Stomach smooth muscle (tissue), 2 donors: ENCODE results near the gene CA5A.

Experiments used
- H3K27ac ChIP-seq: one replicate; pipeline ENCODE4 v1.7.0; 2013; ENCODE audit warnings: mild to moderate bottlenecking, low read length, inconsistent platforms
- H3K27me3 ChIP-seq, 2 donors: one replicate each; pipeline ENCODE4 v1.7.0; 2013; ENCODE audit warnings: low read length in 2 of 2; ENCODE audit not compliant: insufficient read depth in 2 of 2, control insufficient read depth in 1 of 2
- H3K36me3 ChIP-seq, 2 donors: one replicate each; pipeline ENCODE4 v1.7.0; 2013; ENCODE audit warnings: low read length in 2 of 2; ENCODE audit not compliant: control insufficient read depth in 2 of 2, insufficient read depth in 2 of 2
- H3K4me1 ChIP-seq: one replicate; pipeline ENCODE4 v1.7.0; 2013; ENCODE audit warnings: low read length; ENCODE audit not compliant: control insufficient read depth, insufficient read depth
- H3K4me3 ChIP-seq, 2 donors: one replicate each; pipeline ENCODE4 v1.7.0; 2013; ENCODE audit warnings: low read length in 2 of 2
- H3K9ac ChIP-seq, 2 donors: one replicate each; pipeline ENCODE4 v1.7.0; 2013; ENCODE audit warnings: low read length in 2 of 2, mild to moderate bottlenecking in 1 of 2
- H3K9me3 ChIP-seq, 2 donors: one replicate each; pipeline ENCODE4 v1.7.0; 2013; ENCODE audit warnings: low read length in 2 of 2; ENCODE audit not compliant: control insufficient read depth in 2 of 2
- donor health status: healthy.
- donor health status: Pancreatic carcinoma.

The CA5A gene

DNA sequence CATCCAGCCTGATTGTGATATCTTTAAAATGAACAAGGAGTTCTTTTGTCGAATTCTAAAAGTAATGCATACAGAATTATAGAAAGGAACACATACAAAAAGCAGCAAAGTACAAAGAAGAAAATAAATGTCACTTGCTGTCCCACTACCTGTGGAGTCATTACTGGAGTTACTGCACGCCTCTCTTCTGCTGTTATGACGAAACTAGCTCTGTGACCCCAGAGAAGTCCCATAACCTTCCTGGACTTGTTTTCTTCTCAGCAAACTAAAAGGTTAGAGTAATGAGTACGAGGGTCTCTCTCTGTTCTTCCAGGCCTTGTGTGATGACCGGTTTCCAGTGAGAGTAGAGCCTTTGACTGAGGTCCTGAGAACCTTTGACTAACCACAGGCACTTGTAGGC is 41.8 kb upstream of the CA5A start:
- no peak overlapping the region for H3K4me3 ChIP-seq
- H3K9ac ChIP-seq: no peak overlapping the region
- no peaks in the 10 kb centered on the region for H3K27me3 ChIP-seq
- peaks cover 0 to 8% of the 10 kb centered on the region in 2 donors for H3K36me3 ChIP-seq
- no peak overlapping the region for H3K27ac ChIP-seq
- no peaks in the 10 kb centered on the region for H3K9me3 ChIP-seq
- peaks cover 2% of the 10 kb centered on the region for H3K4me1 ChIP-seq

DNA sequence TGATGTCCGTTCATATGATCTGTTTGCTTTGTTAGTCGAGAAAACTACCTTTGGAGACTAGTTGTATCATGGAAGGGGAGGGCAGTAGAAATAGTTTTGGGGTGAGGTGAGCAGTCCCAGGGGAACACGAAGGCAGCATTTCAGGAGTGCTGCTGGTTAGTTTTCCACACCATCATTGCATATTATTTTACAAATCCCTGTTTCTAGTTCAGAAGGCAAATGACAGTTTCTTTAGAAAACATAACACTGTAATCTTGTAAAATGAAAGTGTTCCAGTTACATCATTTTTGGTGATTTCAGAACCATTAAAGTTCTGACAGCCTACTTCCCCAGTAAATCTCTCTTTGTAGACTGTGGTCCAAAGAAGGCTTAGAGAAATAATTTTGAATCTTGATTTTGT is 40.3 kb upstream of the CA5A start:
- no peaks in the 10 kb centered on the region for H3K27me3 ChIP-seq
- H3K9ac ChIP-seq: no peak overlapping the region
- no peak overlapping the region for H3K4me3 ChIP-seq
- H3K27ac ChIP-seq: no peak overlapping the region
- H3K4me1 ChIP-seq: no peaks in the 10 kb centered on the region
- peaks cover 0 to 11% of the 10 kb centered on the region in 2 donors for H3K9me3 ChIP-seq
- H3K36me3 ChIP-seq: peaks cover 0 to 8% of the 10 kb centered on the region in 2 donors

DNA sequence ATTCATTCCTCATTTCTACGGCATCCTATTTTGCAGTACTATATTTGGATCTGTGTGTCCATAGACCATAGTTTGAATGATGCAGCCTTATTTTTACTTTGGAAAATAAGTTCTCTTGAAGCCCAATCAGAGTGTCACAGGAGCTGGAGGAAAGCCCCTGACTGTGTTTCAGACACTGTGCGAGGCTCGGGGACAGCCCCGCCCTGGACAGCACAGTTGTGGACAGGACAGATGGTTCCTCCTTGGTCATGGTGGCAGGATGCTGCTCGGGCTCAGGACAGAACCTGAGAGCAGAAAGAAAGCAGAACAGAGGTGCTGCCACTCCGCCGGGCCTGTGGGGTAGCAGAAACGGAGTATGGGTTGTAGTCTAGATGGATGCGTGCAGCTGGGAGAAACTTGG is 37.8 kb upstream of the CA5A start:
- H3K4me1 ChIP-seq: no peaks in the 10 kb centered on the region
- peaks cover 3 to 8% of the 10 kb centered on the region in 2 donors for H3K36me3 ChIP-seq

DNA sequence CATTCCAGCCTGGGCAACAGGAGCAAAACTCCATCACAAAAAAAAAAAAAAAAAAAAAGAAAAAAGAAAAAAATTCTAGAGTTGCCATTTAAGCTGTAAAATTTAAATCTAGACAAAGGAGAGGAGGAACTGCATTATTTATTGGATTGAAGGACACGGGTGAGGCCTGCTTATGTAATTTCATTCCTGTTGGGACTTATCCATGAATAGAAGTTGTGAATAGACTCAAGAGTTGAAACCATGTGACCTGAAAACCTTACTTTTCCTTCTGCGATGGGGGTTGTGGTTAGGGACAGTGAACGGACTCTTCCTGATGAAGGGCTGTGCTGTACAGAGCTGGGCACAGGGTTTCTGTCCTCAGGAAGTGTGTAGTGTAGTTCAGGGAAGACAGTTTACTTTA is 37.4 kb upstream of the CA5A start:
- peaks cover 3 to 5% of the 10 kb centered on the region in 2 donors for H3K36me3 ChIP-seq
- H3K4me3 ChIP-seq: no peak overlapping the region
- H3K27ac ChIP-seq: no peak overlapping the region
- H3K27me3 ChIP-seq: no peaks in the 10 kb centered on the region
- H3K4me1 ChIP-seq: no peaks in the 10 kb centered on the region
- H3K9ac ChIP-seq: no peak overlapping the region
- H3K9me3 ChIP-seq: peaks cover 0 to 13% of the 10 kb centered on the region in 2 donors

More for the DNA sequence above, 37.8 kb upstream of the CA5A start:
- H3K27ac ChIP-seq: no peak overlapping the region
- no peak overlapping the region for H3K9ac ChIP-seq
- H3K9me3 ChIP-seq: peaks cover 0 to 13% of the 10 kb centered on the region in 2 donors
- no peak overlapping the region for H3K4me3 ChIP-seq
- no peaks in the 10 kb centered on the region for H3K27me3 ChIP-seq

DNA sequence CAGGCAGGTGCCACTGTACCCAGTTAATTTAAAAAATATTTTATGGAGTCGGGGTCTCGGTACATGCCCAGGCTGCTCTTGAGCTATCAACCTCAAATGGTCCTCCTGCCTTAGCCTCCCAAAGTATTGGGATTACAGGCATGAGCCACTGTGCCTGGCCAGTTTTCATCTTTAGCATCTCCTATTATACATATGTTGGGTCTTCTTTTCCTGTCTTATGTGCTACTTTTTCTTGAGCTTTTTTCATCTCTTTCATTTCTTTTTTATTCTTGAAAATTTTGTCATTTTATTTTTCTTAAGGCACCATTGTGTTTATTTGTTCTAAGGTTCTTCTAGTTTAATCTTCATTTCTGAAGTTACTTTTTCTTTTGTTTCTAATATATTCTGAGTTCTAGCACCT is 35.6 kb upstream of the CA5A start:
- no peak overlapping the region for H3K27ac ChIP-seq
- H3K36me3 ChIP-seq: peaks cover 2 to 3% of the 10 kb centered on the region in 2 donors
- H3K27me3 ChIP-seq: no peaks in the 10 kb centered on the region
- no peak overlapping the region for H3K9ac ChIP-seq
- peaks cover 0 to 13% of the 10 kb centered on the region in 2 donors for H3K9me3 ChIP-seq
- no peak overlapping the region for H3K4me3 ChIP-seq
- H3K4me1 ChIP-seq: peaks cover under 1% of the 10 kb centered on the region

DNA sequence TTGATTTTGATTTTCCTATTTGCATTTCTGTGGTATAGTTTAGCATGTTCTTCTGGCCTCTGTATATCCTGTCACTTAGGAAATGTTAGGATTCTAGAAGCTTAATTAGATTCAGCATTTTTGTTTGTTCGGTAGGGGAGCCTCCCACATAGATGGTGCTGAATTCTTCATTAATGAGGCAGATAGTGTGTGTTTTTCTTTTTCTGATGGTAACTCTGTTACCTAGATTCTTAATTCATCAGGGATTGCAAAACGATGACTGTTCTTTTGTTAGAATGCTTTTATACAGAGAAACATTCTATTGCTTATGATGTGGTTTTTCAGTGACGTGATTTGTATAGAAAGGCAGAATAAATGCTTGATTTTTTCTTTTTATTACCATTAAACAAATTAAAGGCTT is 33.9 kb upstream of the CA5A start:
- no peak overlapping the region for H3K27ac ChIP-seq
- H3K27me3 ChIP-seq: no peaks in the 10 kb centered on the region
- H3K36me3 ChIP-seq: peaks cover 0 to 3% of the 10 kb centered on the region in 2 donors
- no peak overlapping the region for H3K4me3 ChIP-seq
- peaks cover 13% of the 10 kb centered on the region for H3K4me1 ChIP-seq
- no peak overlapping the region for H3K9ac ChIP-seq
- peaks cover 0 to 13% of the 10 kb centered on the region in 2 donors for H3K9me3 ChIP-seq

DNA sequence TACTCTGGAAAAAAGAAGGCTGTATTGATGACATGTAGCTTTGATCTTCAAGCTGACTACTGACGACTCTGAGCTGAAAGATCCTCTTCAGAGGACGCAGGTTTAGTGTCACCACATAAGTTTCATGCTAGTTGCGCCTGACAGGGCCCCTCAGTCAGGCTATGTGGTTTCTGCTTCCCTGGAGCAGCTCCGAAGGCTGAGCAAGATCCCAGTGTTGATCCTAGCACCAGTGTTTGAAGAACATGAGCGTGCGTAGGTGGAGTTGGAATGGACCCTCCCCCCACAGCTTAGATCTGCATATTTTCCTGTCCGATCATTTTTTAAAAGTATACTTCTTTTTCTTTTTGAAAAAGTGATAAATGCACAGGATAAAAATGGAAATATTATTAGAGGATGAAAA is 32.2 kb upstream of the CA5A start:
- peaks cover 0 to 13% of the 10 kb centered on the region in 2 donors for H3K9me3 ChIP-seq
- no peak overlapping the region for H3K27ac ChIP-seq
- H3K4me3 ChIP-seq: no peak overlapping the region
- peaks cover 13% of the 10 kb centered on the region for H3K4me1 ChIP-seq
- H3K36me3 ChIP-seq: peaks cover 0 to 3% of the 10 kb centered on the region in 2 donors
- H3K27me3 ChIP-seq: no peaks in the 10 kb centered on the region
- no peak overlapping the region for H3K9ac ChIP-seq

GRCh38 chr16:87966685-87967185 is 30.4 kb upstream of the CA5A start:
- H3K4me1 ChIP-seq: peaks cover 15% of the 10 kb centered on the region

GRCh38 chr16:87966064-87966645 is 29.8 kb upstream of the CA5A start:
- Histone ChIP-seq H3K4me3 (peak overlapping the region in 1 of 2 donors; percentile 40), H3K9ac (peak overlapping the region in 1 of 2 donors; percentile 13)

More at GRCh38 chr16:87966685-87967185, 30.4 kb upstream of the CA5A start:
- Histone ChIP-seq H3K9ac (peak overlapping the region in 1 of 2 donors; percentile 36), H3K4me3 (peak overlapping the region; percentile 40 to 47), H3K9me3 (peaks cover 0 to 3% of the 10 kb centered on the region in 2 donors), H3K27ac (peak overlapping the region; percentile 64), H3K36me3 (peaks cover 0 to 3% of the 10 kb centered on the region in 2 donors), H3K27me3 (no peaks in the 10 kb centered on the region)

GRCh38 chr16:87965417-87965816 is 29.1 kb upstream of the CA5A start:
- no peaks in the 10 kb centered on the region for H3K27me3 ChIP-seq
- no peaks in the 10 kb centered on the region for H3K36me3 ChIP-seq
- no peak overlapping the region for H3K27ac ChIP-seq
- no peaks in the 10 kb centered on the region for H3K9me3 ChIP-seq
- H3K9ac ChIP-seq: no peak overlapping the region
- peaks cover 15% of the 10 kb centered on the region for H3K4me1 ChIP-seq
- no peak overlapping the region for H3K4me3 ChIP-seq

More at GRCh38 chr16:87966064-87966645, 29.8 kb upstream of the CA5A start:
- Histone ChIP-seq H3K27ac (peak overlapping the region; percentile 64), H3K27me3 (no peaks in the 10 kb centered on the region), H3K36me3 (peaks cover 0 to 2% of the 10 kb centered on the region in 2 donors), H3K4me1 (peaks cover 15% of the 10 kb centered on the region), H3K9me3 (no peaks in the 10 kb centered on the region)

DNA sequence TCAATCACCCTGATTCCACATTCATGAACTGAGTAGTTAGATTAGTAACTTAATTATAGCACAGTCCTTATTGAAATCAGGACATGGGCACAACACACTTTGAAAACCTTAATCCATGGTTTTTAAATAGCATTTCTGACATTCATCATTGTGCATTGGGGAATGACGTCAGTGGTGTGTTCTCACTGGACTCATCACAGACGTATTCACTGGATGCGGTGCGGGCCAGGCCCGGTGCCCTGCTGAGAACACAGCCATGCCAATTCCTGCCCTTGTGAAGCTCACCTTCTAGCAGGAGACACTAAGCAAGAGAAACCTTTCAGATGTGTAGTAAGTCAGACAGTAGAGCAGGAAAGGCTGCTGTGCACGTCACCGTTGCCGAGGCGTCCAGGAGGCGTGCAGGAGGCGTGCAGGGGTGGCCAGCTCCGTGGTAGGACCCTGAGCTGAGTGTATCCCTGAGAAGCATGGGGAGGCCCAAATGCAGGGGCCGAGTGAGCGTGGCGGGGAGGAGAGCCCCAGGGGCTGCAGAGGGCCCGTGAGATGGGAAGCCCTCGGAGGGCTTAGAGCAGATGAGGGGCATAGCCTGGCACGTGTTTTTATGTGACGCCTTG is 27.8 kb upstream of the CA5A start:
- no peak overlapping the region for H3K9ac ChIP-seq
- H3K4me3 ChIP-seq: no peak overlapping the region
- H3K4me1 ChIP-seq: peaks cover 15% of the 10 kb centered on the region
- no peaks in the 10 kb centered on the region for H3K27me3 ChIP-seq
- no peak overlapping the region for H3K27ac ChIP-seq
- no peaks in the 10 kb centered on the region for H3K36me3 ChIP-seq
- H3K9me3 ChIP-seq: no peaks in the 10 kb centered on the region
